Activated CD4-positive, alpha-beta memory T cell treated with anti-CD3 and anti-CD28 coated beads, Interleukin-2, amount 10 ng/mL, durations not matched to agents 7 days and 5 days (primary cell): ENCODE results near the gene NLGN4X. TPM values are rescaled to one million over a fixed set of nuclear protein-coding genes. Genes with fewer than 3 reads are reported as not detected.

Experiments used
- CTCF ChIA-PET: fragments of 350-600 bp; sonication (Branson Sonifier 250); formaldehyde crosslinking; loops from one replicate; lab custom pipeline; 2021; ENCODE audit warnings: antibody characterized with exemption, inconsistent platforms; lab: Charles Lee
- POLR2A ChIA-PET: fragments of 350-600 bp; sonication (Branson Sonifier 250); formaldehyde crosslinking; loops from one replicate; lab custom pipeline; 2021; ENCODE audit warnings: antibody characterized with exemption; lab: Charles Lee
- DNase-seq: peaks from one replicate; pipeline ENCODE4 v3.0.0-alpha.2; 2020
- H3K27ac Mint-ChIP-seq: one replicate; pipeline ENCODE4 v1.8.0; 2021; ENCODE audit warnings: mild to moderate bottlenecking, mixed read lengths
- H3K27me3 Mint-ChIP-seq: one replicate; pipeline ENCODE4 v1.8.0; 2021; ENCODE audit warnings: mixed read lengths
- H3K36me3 Mint-ChIP-seq: one replicate; pipeline ENCODE4 v1.8.0; 2021; ENCODE audit warnings: low read depth, mixed read lengths
- H3K4me1 Mint-ChIP-seq: one replicate; pipeline ENCODE4 v1.8.0; 2021; ENCODE audit warnings: mixed read lengths
- H3K4me3 Mint-ChIP-seq: one replicate; pipeline ENCODE4 v1.8.0; 2021; ENCODE audit warnings: mild to moderate bottlenecking, mixed read lengths
- H3K9me3 Mint-ChIP-seq: one replicate; pipeline ENCODE4 v1.8.0; 2021; ENCODE audit warnings: mixed read lengths
- total RNA-seq, 2 experiments: library from RNA; stranded (reverse); gene quantifications; one replicate each; pipeline ENCODE4 v1.2.3, GENCODE V29; 2021

NLGN4X gene
- total RNA-seq, 2 experiments from 2014 or later: not detected

- no peak overlapping the region for H3K4me3 Mint-ChIP-seq
- no peaks in the 10 kb centered on the region for H3K36me3 Mint-ChIP-seq
- H3K9me3 Mint-ChIP-seq: peaks cover 2% of the 10 kb centered on the region
- CTCF ChIA-PET: no interaction called here
- no peak overlapping the region for H3K27ac Mint-ChIP-seq
- POLR2A ChIA-PET: no interaction called here
- no peak for DNase-seq
- no peaks in the 10 kb centered on the region for H3K4me1 Mint-ChIP-seq
- no peaks in the 10 kb centered on the region for H3K27me3 Mint-ChIP-seq
Observed at GRCh38 chrX:6131287-6131686, 97.4 kb downstream of the NLGN4X start.

- Mint-ChIP-seq H3K27me3 (no peaks in the 10 kb centered on the region), H3K4me3 (no peak overlapping the region), H3K27ac (no peak overlapping the region), H3K9me3 (no peaks in the 10 kb centered on the region), H3K4me1 (no peaks in the 10 kb centered on the region), H3K36me3 (no peaks in the 10 kb centered on the region)
- no peak for DNase-seq
- ChIA-PET CTCF (no interaction called here), POLR2A (no interaction called here)
Observed at GRCh38 chrX:6129195-6129594, 99.5 kb downstream of the NLGN4X start.

- Mint-ChIP-seq H3K27me3 (no peaks in the 10 kb centered on the region), H3K4me1 (no peaks in the 10 kb centered on the region), H3K4me3 (no peak overlapping the region), H3K9me3 (peaks cover 10% of the 10 kb centered on the region), H3K36me3 (no peaks in the 10 kb centered on the region), H3K27ac (no peak overlapping the region)
- DNase-seq: no peak
- ChIA-PET POLR2A (no interaction called here), CTCF (no interaction called here)
Observed at GRCh38 chrX:6120329-6120728, 108.3 kb downstream of the NLGN4X start.

- Mint-ChIP-seq H3K4me3 (no peak overlapping the region), H3K27me3 (no peaks in the 10 kb centered on the region), H3K27ac (no peak overlapping the region), H3K4me1 (no peaks in the 10 kb centered on the region), H3K9me3 (no peaks in the 10 kb centered on the region), H3K36me3 (no peaks in the 10 kb centered on the region)
- DNase-seq: no peak
- ChIA-PET POLR2A (no interaction called here), CTCF (no interaction called here)
Observed at GRCh38 chrX:6095469-6095868, 133.2 kb downstream of the NLGN4X start.

- POLR2A ChIA-PET: no interaction called here
- H3K4me3 Mint-ChIP-seq: no peak overlapping the region
- no peaks in the 10 kb centered on the region for H3K36me3 Mint-ChIP-seq
- H3K9me3 Mint-ChIP-seq: peaks cover 2% of the 10 kb centered on the region
- no peak overlapping the region for H3K27ac Mint-ChIP-seq
- CTCF ChIA-PET: no interaction called here
- H3K4me1 Mint-ChIP-seq: no peaks in the 10 kb centered on the region
- DNase-seq: no peak
- H3K27me3 Mint-ChIP-seq: no peaks in the 10 kb centered on the region
Observed at GRCh38 chrX:6074532-6074931, 154.1 kb downstream of the NLGN4X start.

DNA sequence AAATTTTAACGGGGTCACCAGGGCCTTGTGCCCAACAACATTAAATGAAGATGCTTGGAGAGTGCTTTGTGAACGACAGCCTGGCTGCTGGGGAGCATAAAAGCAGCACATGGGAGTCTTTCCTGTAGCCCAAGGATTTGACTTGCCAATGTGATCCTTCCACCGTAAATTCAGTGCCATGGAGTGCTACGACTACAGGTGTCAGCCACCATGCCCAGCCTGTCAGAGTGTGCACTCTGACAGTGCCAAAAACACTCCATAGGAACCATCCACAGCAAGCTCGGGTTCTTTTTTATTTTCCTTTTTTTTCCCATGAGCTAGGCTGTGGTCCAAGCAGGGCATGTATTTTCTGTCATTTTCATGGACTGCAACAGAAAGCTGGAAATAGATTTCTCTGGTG, 156.9 kb downstream of the NLGN4X start:
- Mint-ChIP-seq H3K36me3 (no peaks in the 10 kb centered on the region), H3K4me3 (no peak overlapping the region), H3K27ac (no peak overlapping the region), H3K27me3 (no peaks in the 10 kb centered on the region), H3K9me3 (peaks cover 4% of the 10 kb centered on the region), H3K4me1 (no peaks in the 10 kb centered on the region)
- no peak for DNase-seq
- POLR2A ChIA-PET: no interaction called here
- CTCF ChIA-PET: no interaction called here

GRCh38 chrX:6067600-6067999, 161.1 kb downstream of the NLGN4X start:
- Mint-ChIP-seq H3K9me3 (peaks cover 6% of the 10 kb centered on the region), H3K27me3 (no peaks in the 10 kb centered on the region), H3K4me3 (no peak overlapping the region), H3K27ac (no peak overlapping the region), H3K36me3 (no peaks in the 10 kb centered on the region), H3K4me1 (no peaks in the 10 kb centered on the region)
- CTCF ChIA-PET: no interaction called here
- POLR2A ChIA-PET: no interaction called here
- no peak for DNase-seq

DNA sequence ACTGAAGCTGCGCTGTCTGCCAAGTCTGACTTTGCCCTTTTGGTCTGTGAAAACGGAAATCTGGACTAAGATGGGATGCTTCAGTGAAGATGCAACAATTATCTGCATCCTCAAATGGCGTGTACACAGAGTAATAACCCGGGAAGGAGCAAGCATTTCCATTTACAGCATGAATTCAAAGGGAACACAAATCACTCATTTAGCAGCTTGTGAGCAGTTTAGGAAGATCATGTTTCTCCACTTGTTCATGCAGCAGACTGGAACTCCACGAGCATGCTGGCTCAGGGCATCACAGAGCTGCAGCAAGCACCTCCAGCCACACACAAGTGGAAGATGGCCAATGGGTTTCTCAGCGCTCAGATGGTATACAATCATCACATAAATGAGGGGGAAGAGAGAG, 175.5 kb downstream of the NLGN4X start:
- no peak overlapping the region for H3K4me3 Mint-ChIP-seq
- no peaks in the 10 kb centered on the region for H3K36me3 Mint-ChIP-seq
- ChIA-PET CTCF (no interaction called here), POLR2A (no interaction called here)
- H3K27ac Mint-ChIP-seq: no peak overlapping the region
- H3K9me3 Mint-ChIP-seq: no peaks in the 10 kb centered on the region
- no peaks in the 10 kb centered on the region for H3K4me1 Mint-ChIP-seq
- DNase-seq: no peak
- H3K27me3 Mint-ChIP-seq: no peaks in the 10 kb centered on the region

DNA sequence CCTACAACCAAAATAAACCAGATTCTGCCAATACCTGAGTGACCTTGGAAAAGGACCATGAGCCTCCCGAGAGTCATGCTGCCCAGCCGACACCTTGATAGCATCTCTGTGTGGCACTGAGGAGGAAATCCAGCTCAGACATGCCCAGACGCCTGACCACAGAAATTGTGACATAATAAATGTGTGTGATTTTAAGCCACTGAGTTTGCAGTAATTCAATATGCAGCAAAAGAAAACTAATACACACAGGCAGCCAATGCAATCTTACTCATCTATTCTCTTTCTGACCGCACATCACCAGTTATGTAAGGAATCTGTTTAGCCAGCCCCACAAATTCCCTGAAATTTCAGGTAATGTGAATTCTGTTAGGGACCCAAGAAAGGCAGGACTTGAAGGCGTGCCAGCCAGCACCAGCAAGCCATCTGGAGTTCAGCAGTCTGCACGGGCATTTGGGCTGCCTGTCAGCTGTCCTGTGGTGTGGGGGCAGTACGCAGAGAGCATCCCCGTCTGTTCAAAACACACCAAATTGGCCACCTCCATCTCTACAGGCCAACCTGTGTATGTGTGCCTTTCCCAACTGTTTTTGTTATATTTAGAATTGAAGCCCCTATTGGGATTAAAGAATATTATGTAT, 176.4 kb downstream of the NLGN4X start:
- DNase-seq: no peak
- Mint-ChIP-seq H3K4me1 (no peaks in the 10 kb centered on the region), H3K9me3 (no peaks in the 10 kb centered on the region), H3K27me3 (no peaks in the 10 kb centered on the region), H3K27ac (no peak overlapping the region), H3K4me3 (no peak overlapping the region), H3K36me3 (no peaks in the 10 kb centered on the region)
- ChIA-PET POLR2A (no interaction called here), CTCF (no interaction called here)

DNA sequence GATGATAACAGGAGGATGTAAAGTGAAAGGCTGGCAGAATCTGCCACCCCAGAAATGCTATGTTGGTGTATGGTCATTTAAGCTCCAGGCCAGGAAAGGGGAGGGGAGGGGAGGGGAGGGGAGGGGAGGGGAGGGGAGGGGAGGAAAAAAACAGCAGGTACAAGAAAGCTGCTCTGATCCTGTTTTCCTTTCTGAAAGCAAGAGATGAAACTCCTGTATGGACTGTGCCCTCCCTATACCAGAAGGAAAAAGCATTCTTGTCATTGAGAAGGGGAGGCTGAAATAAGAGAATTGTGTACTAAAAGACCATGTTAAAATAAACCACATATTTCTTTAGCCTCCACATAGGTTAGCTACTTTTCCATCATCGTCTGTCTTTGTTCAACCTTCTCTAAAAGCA, 179.5 kb downstream of the NLGN4X start:
- Mint-ChIP-seq H3K4me3 (no peak overlapping the region), H3K27me3 (no peaks in the 10 kb centered on the region), H3K4me1 (no peaks in the 10 kb centered on the region), H3K27ac (no peak overlapping the region), H3K36me3 (no peaks in the 10 kb centered on the region), H3K9me3 (no peaks in the 10 kb centered on the region)
- ChIA-PET POLR2A (no interaction called here), CTCF (no interaction called here)
- DNase-seq: no peak

DNA sequence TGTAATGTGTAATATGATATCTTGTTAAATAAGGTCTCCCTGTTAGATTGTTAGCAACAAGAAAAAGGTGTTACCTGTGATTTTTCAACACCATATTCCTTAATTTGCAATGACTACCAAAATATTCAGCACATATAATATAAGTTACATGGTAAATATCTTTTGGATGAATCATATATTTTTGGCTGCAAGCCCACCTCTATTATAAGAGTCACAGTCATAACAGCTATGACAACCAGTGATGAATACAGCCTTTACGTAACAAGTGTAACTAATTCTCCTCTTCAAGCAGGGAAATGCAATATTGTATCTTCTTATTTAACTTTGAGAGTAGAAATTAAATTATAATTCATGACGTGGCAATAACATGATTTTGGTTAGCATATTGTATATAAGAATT, 187.0 kb downstream of the NLGN4X start:
- Mint-ChIP-seq H3K27me3 (no peaks in the 10 kb centered on the region), H3K4me3 (no peak overlapping the region), H3K27ac (no peak overlapping the region), H3K9me3 (peaks cover 2% of the 10 kb centered on the region), H3K36me3 (no peaks in the 10 kb centered on the region), H3K4me1 (no peaks in the 10 kb centered on the region)
- ChIA-PET CTCF (no interaction called here), POLR2A (no interaction called here)
- no peak for DNase-seq

DNA sequence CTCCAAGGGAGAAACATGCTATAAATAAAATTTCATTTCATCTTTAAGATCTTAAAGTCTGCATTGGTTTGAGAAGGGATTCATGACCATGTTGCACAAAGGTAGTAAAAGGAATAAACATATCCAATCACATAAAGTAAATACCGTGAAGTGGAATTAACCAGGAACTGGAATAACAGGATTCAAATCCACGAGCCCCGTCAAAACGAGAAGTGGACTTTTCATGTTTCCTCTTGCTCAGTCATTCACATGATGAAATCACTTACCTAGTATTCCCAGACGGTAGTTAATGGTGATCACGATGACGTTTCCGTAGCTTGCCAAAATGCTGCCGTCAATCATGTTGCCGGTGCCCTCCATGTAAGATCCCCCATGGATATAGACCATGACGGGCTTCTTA, 199.7 kb downstream of the NLGN4X start:
- H3K27ac Mint-ChIP-seq: no peak overlapping the region

GRCh38 chrX:6026980-6027379, 201.7 kb downstream of the NLGN4X start:
- H3K36me3 Mint-ChIP-seq: no peaks in the 10 kb centered on the region
- no peaks in the 10 kb centered on the region for H3K27me3 Mint-ChIP-seq
- CTCF ChIA-PET: no interaction called here
- no peak overlapping the region for H3K27ac Mint-ChIP-seq
- DNase-seq: no peak
- POLR2A ChIA-PET: no interaction called here
- H3K9me3 Mint-ChIP-seq: no peaks in the 10 kb centered on the region
- H3K4me3 Mint-ChIP-seq: no peak overlapping the region
- H3K4me1 Mint-ChIP-seq: no peaks in the 10 kb centered on the region

More for the DNA sequence above, 199.7 kb downstream of the NLGN4X start:
- POLR2A ChIA-PET: no interaction called here
- Mint-ChIP-seq H3K36me3 (no peaks in the 10 kb centered on the region), H3K4me3 (no peak overlapping the region), H3K9me3 (no peaks in the 10 kb centered on the region), H3K27me3 (no peaks in the 10 kb centered on the region), H3K4me1 (no peaks in the 10 kb centered on the region)
- CTCF ChIA-PET: no interaction called here
- no peak for DNase-seq

GRCh38 chrX:6026429-6026828, 202.2 kb downstream of the NLGN4X start:
- CTCF ChIA-PET: no interaction called here
- Mint-ChIP-seq H3K27me3 (no peaks in the 10 kb centered on the region), H3K4me1 (no peaks in the 10 kb centered on the region), H3K27ac (no peak overlapping the region), H3K4me3 (no peak overlapping the region), H3K36me3 (no peaks in the 10 kb centered on the region), H3K9me3 (no peaks in the 10 kb centered on the region)
- POLR2A ChIA-PET: no interaction called here
- no peak for DNase-seq
